HepG2 (cell line): ENCODE data around the gene ADAMTS8. TPM values are rescaled to one million over a fixed set of nuclear protein-coding genes. Genes with fewer than 3 reads are reported as not detected.

Experiments used
- EP300 ChIP-seq, 3 experiments: sonication (generic) in 1 of 3; formaldehyde crosslinking in 1 of 3; IDR thresholded peaks; 2 replicates each; pipeline versions ENCODE4 v1.5.1 to v1.6.1; 2011 to 2020; ENCODE audit warnings: low read depth in 2 of 3, low read length in 2 of 3, borderline replicate concordance in 1 of 3, improper control_type of control experiment in 1 of 3, mild to moderate bottlenecking in 1 of 3, missing genetic modification reagents in 1 of 3, moderate library complexity in 1 of 3
- ESRRA ChIP-seq: sonication (generic); formaldehyde crosslinking; IDR thresholded peaks from 2 replicates; pipeline ENCODE4 v1.5.1; 2020; ENCODE audit warnings: mild to moderate bottlenecking, low read depth, missing genetic modification reagents
- IRX3 ChIP-seq: sonication (generic); formaldehyde crosslinking; IDR thresholded peaks from 2 replicates; pipeline ENCODE4 v1.8.1; 2023; ENCODE audit warnings: mild to moderate bottlenecking, low read depth, missing genetic modification reagents, borderline replicate concordance
- KMT2B ChIP-seq: IDR thresholded peaks from 2 replicates; pipeline ENCODE4 v1.6.1; 2016; ENCODE audit warnings: missing genetic modification reagents, missing compliant biosample characterization
- RARA ChIP-seq: IDR thresholded peaks from 2 replicates; pipeline ENCODE4 v1.6.1; 2016; ENCODE audit warnings: missing genetic modification reagents, missing compliant biosample characterization
- SETDB1 ChIP-seq: sonication (generic); formaldehyde crosslinking; IDR thresholded peaks from 2 replicates; pipeline ENCODE4 v1.5.1; 2020; ENCODE audit warnings: missing genetic modification reagents, mild to moderate bottlenecking, borderline replicate concordance
- SOX13 ChIP-seq, 3 experiments: fragments of 450-650 bp in 1 of 3; sonication (generic) in 1 of 3; formaldehyde crosslinking in 1 of 3; IDR thresholded peaks in 2 of 3; conservative IDR thresholded peaks in 1 of 3; 2 replicates each; pipeline versions ENCODE4 v1.5.0 to v1.6.1; 2016 to 2020; ENCODE audit warnings: antibody characterized with exemption in 1 of 3, mild to moderate bottlenecking in 1 of 3, missing compliant biosample characterization in 1 of 3, missing genetic modification reagents in 1 of 3, moderate library complexity in 1 of 3
- THAP11 ChIP-seq: IDR thresholded peaks from 2 replicates; pipeline ENCODE4 v1.6.1; 2016; ENCODE audit warnings: missing biosample characterization, missing genetic modification reagents
- ZBTB7B ChIP-seq: sonication (generic); formaldehyde crosslinking; IDR thresholded peaks from 2 replicates; pipeline ENCODE4 v1.4.0; 2020; ENCODE audit warnings: missing genetic modification reagents
- ZNF674 ChIP-seq: sonication (generic); formaldehyde crosslinking; IDR thresholded peaks from 2 replicates; pipeline ENCODE4 v1.5.0; 2020; ENCODE audit warnings: low read depth, mild to moderate bottlenecking, missing genetic modification reagents
- polyA plus RNA-seq, 8 experiments: library from polyadenylated mRNA; depleted of rRNA in 3 of 8; stranded (reverse) in 7 of 8; unstranded in 1 of 8; fragments of >200 nt; fragmentation: Illumina TruSeq in 4 of 8; extraction: Trizol in 4 of 8; gene quantifications; 2 replicates each; pipeline versions ENCODE4 v1.2.1 to v1.2.3, GENCODE V29; 2011 to 2016; ENCODE audit warnings: low read depth in 4 of 8, missing spikeins in 1 of 8, mixed read lengths in 1 of 8; ENCODE audit not compliant: insufficient read depth in 1 of 8
- total RNA-seq, 5 experiments: library from RNA; depleted of rRNA; stranded (reverse); fragments of >200 nt; fragmentation: Illumina TruSeq; extraction: Trizol; gene quantifications; 2 replicates each; pipeline ENCODE4 v1.2.3, GENCODE V29; 2016; ENCODE audit warnings: low read depth in 1 of 5
- TF ChIP-seq, protein P1 (sequence below): sonication (generic); formaldehyde crosslinking; IDR thresholded peaks from 2 replicates; pipeline ENCODE4 v1.5.0; 2020; ENCODE audit warnings: mild to moderate bottlenecking, missing genetic modification reagents, borderline replicate concordance
- TF ChIP-seq, protein P2 (sequence below): sonication (generic); formaldehyde crosslinking; IDR thresholded peaks from 2 replicates; pipeline ENCODE4 v1.5.0; 2020; ENCODE audit warnings: missing genetic modification reagents
- TF ChIP-seq, protein P3 (sequence below): sonication (generic); formaldehyde crosslinking; IDR thresholded peaks from 2 replicates; pipeline ENCODE4 v1.5.1; 2020; ENCODE audit warnings: missing genetic modification reagents, mild to moderate bottlenecking, borderline replicate concordance
- TF ChIP-seq, protein P4 (sequence below): sonication (generic); formaldehyde crosslinking; IDR thresholded peaks from 2 replicates; pipeline ENCODE4 v1.4.0; 2020; ENCODE audit warnings: missing genetic modification reagents
- TF ChIP-seq, protein P5 (sequence below): sonication (generic); formaldehyde crosslinking; IDR thresholded peaks from 2 replicates; pipeline ENCODE4 v1.4.0; 2020; ENCODE audit warnings: missing genetic modification reagents

ADAMTS8 gene
- total and polyA plus RNA-seq, 2 of the 13 experiments (the other 11 are each of a cell fraction or from before 2014, with no cell fraction given): not detected

DNA sequence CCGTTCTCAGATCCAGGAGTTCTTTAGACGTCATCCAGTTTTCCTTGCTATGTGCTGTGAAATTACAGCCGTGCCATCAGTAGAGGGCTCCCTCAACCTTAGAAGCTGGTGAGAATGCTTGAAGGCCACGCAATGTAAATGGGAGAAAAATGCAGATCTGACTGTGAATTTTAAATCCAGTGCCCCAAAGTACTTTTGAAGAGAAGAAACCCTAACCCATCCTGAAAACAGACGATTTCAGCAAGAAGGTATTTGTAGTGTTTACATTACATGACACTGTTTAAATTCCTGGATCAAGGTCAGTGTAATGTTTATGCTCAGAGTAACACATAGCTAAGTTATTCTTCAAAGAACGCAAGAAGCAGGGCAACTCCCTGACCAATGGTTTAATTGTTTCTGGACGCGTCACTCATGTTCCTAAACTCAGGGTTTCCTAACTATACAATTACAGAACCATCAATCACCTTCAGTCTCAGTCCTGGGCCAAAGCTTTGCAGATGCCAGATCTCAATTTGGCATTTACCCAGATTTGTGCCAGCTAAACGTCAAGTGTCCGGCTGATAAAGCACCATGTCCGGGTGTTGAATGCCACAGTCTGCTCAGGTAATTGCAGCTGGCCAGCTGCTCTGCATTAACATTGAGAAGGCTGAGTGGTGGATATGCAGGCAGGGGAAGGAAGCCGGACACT, 38.2 kb downstream of the ADAMTS8 start (continued):
- TF ChIP-seq, protein P1, sequence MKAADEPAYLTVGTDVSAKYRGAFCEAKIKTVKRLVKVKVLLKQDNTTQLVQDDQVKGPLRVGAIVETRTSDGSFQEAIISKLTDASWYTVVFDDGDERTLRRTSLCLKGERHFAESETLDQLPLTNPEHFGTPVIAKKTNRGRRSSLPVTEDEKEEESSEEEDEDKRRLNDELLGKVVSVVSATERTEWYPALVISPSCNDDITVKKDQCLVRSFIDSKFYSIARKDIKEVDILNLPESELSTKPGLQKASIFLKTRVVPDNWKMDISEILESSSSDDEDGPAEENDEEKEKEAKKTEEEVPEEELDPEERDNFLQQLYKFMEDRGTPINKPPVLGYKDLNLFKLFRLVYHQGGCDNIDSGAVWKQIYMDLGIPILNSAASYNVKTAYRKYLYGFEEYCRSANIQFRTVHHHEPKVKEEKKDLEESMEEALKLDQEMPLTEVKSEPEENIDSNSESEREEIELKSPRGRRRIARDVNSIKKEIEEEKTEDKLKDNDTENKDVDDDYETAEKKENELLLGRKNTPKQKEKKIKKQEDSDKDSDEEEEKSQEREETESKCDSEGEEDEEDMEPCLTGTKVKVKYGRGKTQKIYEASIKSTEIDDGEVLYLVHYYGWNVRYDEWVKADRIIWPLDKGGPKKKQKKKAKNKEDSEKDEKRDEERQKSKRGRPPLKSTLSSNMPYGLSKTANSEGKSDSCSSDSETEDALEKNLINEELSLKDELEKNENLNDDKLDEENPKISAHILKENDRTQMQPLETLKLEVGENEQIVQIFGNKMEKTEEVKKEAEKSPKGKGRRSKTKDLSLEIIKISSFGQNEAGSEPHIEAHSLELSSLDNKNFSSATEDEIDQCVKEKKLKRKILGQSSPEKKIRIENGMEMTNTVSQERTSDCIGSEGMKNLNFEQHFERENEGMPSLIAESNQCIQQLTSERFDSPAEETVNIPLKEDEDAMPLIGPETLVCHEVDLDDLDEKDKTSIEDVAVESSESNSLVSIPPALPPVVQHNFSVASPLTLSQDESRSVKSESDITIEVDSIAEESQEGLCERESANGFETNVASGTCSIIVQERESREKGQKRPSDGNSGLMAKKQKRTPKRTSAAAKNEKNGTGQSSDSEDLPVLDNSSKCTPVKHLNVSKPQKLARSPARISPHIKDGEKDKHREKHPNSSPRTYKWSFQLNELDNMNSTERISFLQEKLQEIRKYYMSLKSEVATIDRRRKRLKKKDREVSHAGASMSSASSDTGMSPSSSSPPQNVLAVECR (CRISPR knock-in tag): no peak
- TF ChIP-seq EP300 (IDR thresholded peaks at IDR 0.05; ENCODE audit: low read depth in 2 of 2, low read length in 2 of 2): peak in 1 of 2 experiments; percentile 16; a peak in 1 of 4 replicates
- TF ChIP-seq EP300 (CRISPR knock-in tag; IDR thresholded peaks at IDR 0.05; ENCODE audit: borderline replicate concordance): no peak
- TF ChIP-seq, protein P2, sequence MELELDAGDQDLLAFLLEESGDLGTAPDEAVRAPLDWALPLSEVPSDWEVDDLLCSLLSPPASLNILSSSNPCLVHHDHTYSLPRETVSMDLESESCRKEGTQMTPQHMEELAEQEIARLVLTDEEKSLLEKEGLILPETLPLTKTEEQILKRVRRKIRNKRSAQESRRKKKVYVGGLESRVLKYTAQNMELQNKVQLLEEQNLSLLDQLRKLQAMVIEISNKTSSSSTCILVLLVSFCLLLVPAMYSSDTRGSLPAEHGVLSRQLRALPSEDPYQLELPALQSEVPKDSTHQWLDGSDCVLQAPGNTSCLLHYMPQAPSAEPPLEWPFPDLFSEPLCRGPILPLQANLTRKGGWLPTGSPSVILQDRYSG (CRISPR knock-in tag): no peak
- TF ChIP-seq, protein P3, sequence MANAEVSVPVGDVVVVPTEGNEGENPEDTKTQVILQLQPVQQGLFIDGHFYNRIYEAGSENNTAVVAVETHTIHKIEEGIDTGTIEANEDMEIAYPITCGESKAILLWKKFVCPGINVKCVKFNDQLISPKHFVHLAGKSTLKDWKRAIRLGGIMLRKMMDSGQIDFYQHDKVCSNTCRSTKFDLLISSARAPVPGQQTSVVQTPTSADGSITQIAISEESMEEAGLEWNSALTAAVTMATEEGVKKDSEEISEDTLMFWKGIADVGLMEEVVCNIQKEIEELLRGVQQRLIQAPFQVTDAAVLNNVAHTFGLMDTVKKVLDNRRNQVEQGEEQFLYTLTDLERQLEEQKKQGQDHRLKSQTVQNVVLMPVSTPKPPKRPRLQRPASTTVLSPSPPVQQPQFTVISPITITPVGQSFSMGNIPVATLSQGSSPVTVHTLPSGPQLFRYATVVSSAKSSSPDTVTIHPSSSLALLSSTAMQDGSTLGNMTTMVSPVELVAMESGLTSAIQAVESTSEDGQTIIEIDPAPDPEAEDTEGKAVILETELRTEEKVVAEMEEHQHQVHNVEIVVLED (CRISPR knock-in tag): no peak
- TF ChIP-seq IRX3 (CRISPR knock-in tag): no peak
- TF ChIP-seq RARA (CRISPR knock-in tag): peak; percentile 48; the same call in 1 of the 2 replicates
- TF ChIP-seq ZNF674 (CRISPR knock-in tag): no peak
- TF ChIP-seq, protein P4, sequence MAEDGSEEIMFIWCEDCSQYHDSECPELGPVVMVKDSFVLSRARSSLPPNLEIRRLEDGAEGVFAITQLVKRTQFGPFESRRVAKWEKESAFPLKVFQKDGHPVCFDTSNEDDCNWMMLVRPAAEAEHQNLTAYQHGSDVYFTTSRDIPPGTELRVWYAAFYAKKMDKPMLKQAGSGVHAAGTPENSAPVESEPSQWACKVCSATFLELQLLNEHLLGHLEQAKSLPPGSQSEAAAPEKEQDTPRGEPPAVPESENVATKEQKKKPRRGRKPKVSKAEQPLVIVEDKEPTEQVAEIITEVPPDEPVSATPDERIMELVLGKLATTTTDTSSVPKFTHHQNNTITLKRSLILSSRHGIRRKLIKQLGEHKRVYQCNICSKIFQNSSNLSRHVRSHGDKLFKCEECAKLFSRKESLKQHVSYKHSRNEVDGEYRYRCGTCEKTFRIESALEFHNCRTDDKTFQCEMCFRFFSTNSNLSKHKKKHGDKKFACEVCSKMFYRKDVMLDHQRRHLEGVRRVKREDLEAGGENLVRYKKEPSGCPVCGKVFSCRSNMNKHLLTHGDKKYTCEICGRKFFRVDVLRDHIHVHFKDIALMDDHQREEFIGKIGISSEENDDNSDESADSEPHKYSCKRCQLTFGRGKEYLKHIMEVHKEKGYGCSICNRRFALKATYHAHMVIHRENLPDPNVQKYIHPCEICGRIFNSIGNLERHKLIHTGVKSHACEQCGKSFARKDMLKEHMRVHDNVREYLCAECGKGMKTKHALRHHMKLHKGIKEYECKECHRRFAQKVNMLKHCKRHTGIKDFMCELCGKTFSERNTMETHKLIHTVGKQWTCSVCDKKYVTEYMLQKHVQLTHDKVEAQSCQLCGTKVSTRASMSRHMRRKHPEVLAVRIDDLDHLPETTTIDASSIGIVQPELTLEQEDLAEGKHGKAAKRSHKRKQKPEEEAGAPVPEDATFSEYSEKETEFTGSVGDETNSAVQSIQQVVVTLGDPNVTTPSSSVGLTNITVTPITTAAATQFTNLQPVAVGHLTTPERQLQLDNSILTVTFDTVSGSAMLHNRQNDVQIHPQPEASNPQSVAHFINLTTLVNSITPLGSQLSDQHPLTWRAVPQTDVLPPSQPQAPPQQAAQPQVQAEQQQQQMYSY (CRISPR knock-in tag): no peak
- no peak for TF ChIP-seq ZBTB7B
- no peak for TF ChIP-seq ESRRA (CRISPR knock-in tag)
- TF ChIP-seq SOX13 (IDR thresholded peaks at IDR 0.05): no peak
- peak in 1 of 2 experiments; percentile 22; a peak in 1 of 4 replicates for TF ChIP-seq SOX13 (CRISPR knock-in tag; conservative IDR thresholded peaks at IDR 0.05 in 1 of 2, IDR thresholded peaks at IDR 0.05 in 1 of 2)
- no peak for TF ChIP-seq SETDB1 (CRISPR knock-in tag)
- no peak for TF ChIP-seq KMT2B (CRISPR knock-in tag)
- TF ChIP-seq THAP11: no peak
- TF ChIP-seq, protein P5, sequence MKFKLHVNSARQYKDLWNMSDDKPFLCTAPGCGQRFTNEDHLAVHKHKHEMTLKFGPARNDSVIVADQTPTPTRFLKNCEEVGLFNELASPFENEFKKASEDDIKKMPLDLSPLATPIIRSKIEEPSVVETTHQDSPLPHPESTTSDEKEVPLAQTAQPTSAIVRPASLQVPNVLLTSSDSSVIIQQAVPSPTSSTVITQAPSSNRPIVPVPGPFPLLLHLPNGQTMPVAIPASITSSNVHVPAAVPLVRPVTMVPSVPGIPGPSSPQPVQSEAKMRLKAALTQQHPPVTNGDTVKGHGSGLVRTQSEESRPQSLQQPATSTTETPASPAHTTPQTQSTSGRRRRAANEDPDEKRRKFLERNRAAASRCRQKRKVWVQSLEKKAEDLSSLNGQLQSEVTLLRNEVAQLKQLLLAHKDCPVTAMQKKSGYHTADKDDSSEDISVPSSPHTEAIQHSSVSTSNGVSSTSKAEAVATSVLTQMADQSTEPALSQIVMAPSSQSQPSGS: no peak
